Activated CD4-positive, CD25-positive, alpha-beta regulatory T cell (primary cell): Measurements from ENCODE around the gene ABCA7.
A peak's percentile ranks its signal among the peaks of the same experiment; 100 is the strongest.

Experiments
- DNase-seq, 4 experiments: peaks; one replicate each; lab custom pipeline; 2025; lab: John Stamatoyannopoulos, UW

The ABCA7 gene

GRCh38 chr19:1070931-1071791 is 31.3 kb downstream of the ABCA7 start:
- DNase-seq, result no peak

- DNase-seq, result no peak
These were observed 32.6 kb downstream of the ABCA7 start for GRCh38 chr19:1072371-1073015.

GRCh38 chr19:1073063-1073955 is 33.4 kb downstream of the ABCA7 start:
- DNase-seq, result no peak

- no peak for DNase-seq
These were observed 34.1 kb downstream of the ABCA7 start for GRCh38 chr19:1073956-1074517.

- DNase-seq, result peak; percentile 79 to 97 (median 89)
These were observed 34.8 kb downstream of the ABCA7 start for GRCh38 chr19:1074544-1075283.

GRCh38 chr19:1076046-1076386 is 36.1 kb downstream of the ABCA7 start:
- no peak for DNase-seq

GRCh38 chr19:1076951-1077350 is 37.0 kb downstream of the ABCA7 start:
- DNase-seq, result peak; percentile 73 to 90 (median 81)

GRCh38 chr19:1079566-1080111 is 39.7 kb downstream of the ABCA7 start:
- DNase-seq, result no peak

GRCh38 chr19:1080360-1081161 is 40.7 kb downstream of the ABCA7 start:
- no peak for DNase-seq

GRCh38 chr19:1081301-1082164 is 41.6 kb downstream of the ABCA7 start:
- no peak for DNase-seq

GRCh38 chr19:1082165-1082927 is 42.4 kb downstream of the ABCA7 start:
- DNase-seq, result peak; percentile 37 to 70 (median 53)

GRCh38 chr19:1082928-1083816 is 43.3 kb downstream of the ABCA7 start:
- no peak for DNase-seq

GRCh38 chr19:1084024-1084868 is 44.3 kb downstream of the ABCA7 start:
- no peak for DNase-seq

- DNase-seq, result no peak
These were observed 45.2 kb downstream of the ABCA7 start for GRCh38 chr19:1085053-1085658.

- no peak for DNase-seq
These were observed 46.0 kb downstream of the ABCA7 start for GRCh38 chr19:1085676-1086442.
